Trophoblast cell (in vitro differentiated cells and primary cell): ENCODE data around the gene GALR1.
A peak's percentile ranks its signal among the peaks of the same experiment; 100 is the strongest.

Experiments used
- DNase-seq, 2 donors: peaks; one replicate each; pipeline ENCODE4 v3.0.0-alpha.2; 2016
- H2AFZ ChIP-seq: 2 replicates; pipeline ENCODE4 v1.6.1; 2013; ENCODE audit warnings: low read length, moderate library complexity, mild to moderate bottlenecking; ENCODE audit not compliant: insufficient read depth, poor library complexity
- H2AK5ac ChIP-seq: 2 replicates; pipeline ENCODE4 v1.6.1; 2013; ENCODE audit warnings: mild to moderate bottlenecking, low read length
- H2BK120ac ChIP-seq: 2 replicates; pipeline ENCODE4 v1.6.1; 2013; ENCODE audit warnings: low read length, mild to moderate bottlenecking, moderate library complexity; ENCODE audit not compliant: insufficient read depth, poor library complexity
- H2BK12ac ChIP-seq: 2 replicates; pipeline ENCODE4 v1.6.1; 2013; ENCODE audit warnings: mild to moderate bottlenecking, low read length, moderate library complexity
- H2BK5ac ChIP-seq: 2 replicates; pipeline ENCODE4 v1.6.1; 2013; ENCODE audit warnings: low read length, low read depth, moderate library complexity, mild to moderate bottlenecking; ENCODE audit not compliant: poor library complexity
- H3K14ac ChIP-seq: 2 replicates; pipeline ENCODE4 v1.6.1; 2013; ENCODE audit warnings: mild to moderate bottlenecking, low read length
- H3K18ac ChIP-seq: 2 replicates; pipeline ENCODE4 v1.6.1; 2013; ENCODE audit warnings: mild to moderate bottlenecking, low read length
- H3K23ac ChIP-seq: 2 replicates; pipeline ENCODE4 v1.6.1; 2013; ENCODE audit warnings: low read length
- H3K27ac ChIP-seq: 2 replicates; pipeline ENCODE4 v1.5.1; 2013; ENCODE audit warnings: low read depth, mild to moderate bottlenecking, inconsistent platforms, low read length, moderate library complexity
- H3K27me3 ChIP-seq: 2 replicates; pipeline ENCODE4 v1.6.1; 2013; ENCODE audit warnings: inconsistent platforms, mild to moderate bottlenecking, low read length, moderate library complexity; ENCODE audit not compliant: insufficient read depth
- H3K36me3 ChIP-seq, 2 experiments: 1 replicate in 1 of 2; 2 replicates in 1 of 2; pipeline ENCODE4 v1.6.1; 2013; ENCODE audit warnings: low read length in 2 of 2, mild to moderate bottlenecking in 2 of 2, moderate library complexity in 1 of 2; ENCODE audit not compliant: insufficient read depth in 2 of 2, control insufficient read depth in 1 of 2
- H3K4ac ChIP-seq: 2 replicates; pipeline ENCODE4 v1.6.1; 2013; ENCODE audit warnings: low read depth, mild to moderate bottlenecking, low read length, moderate library complexity
- H3K4me1 ChIP-seq, 2 experiments: 1 replicate in 1 of 2; 2 replicates in 1 of 2; pipeline ENCODE4 v1.6.1; 2013; ENCODE audit warnings: low read length in 2 of 2, mild to moderate bottlenecking in 2 of 2, moderate library complexity in 1 of 2; ENCODE audit not compliant: insufficient read depth in 2 of 2, control insufficient read depth in 1 of 2
- H3K4me2 ChIP-seq: 2 replicates; pipeline ENCODE4 v1.6.1; 2013; ENCODE audit warnings: inconsistent platforms, mild to moderate bottlenecking, low read length, moderate library complexity
- H3K4me3 ChIP-seq: 2 replicates; pipeline ENCODE4 v1.5.1; 2013; ENCODE audit warnings: mild to moderate bottlenecking, low read depth, low read length, inconsistent platforms
- H3K79me1 ChIP-seq: one replicate; pipeline ENCODE4 v1.6.1; 2013; ENCODE audit warnings: low read length
- H3K79me2 ChIP-seq: 2 replicates; pipeline ENCODE4 v1.6.1; 2013; ENCODE audit warnings: low read length, mild to moderate bottlenecking; ENCODE audit not compliant: control insufficient read depth, insufficient read depth, poor library complexity
- H3K9ac ChIP-seq: 2 replicates; pipeline ENCODE4 v1.6.1; 2013; ENCODE audit warnings: mild to moderate bottlenecking, low read length
- H3K9me3 ChIP-seq: 2 replicates; pipeline ENCODE4 v1.6.1; 2013; ENCODE audit warnings: low read depth, mild to moderate bottlenecking, control low read depth, inconsistent platforms, low read length; ENCODE audit not compliant: insufficient read depth
- H4K12ac ChIP-seq: 2 replicates; pipeline ENCODE4 v1.6.1; 2013; ENCODE audit warnings: low read depth, mild to moderate bottlenecking, low read length, moderate library complexity
- H4K8ac ChIP-seq: 2 replicates; pipeline ENCODE4 v1.6.1; 2013; ENCODE audit warnings: low read depth, mild to moderate bottlenecking, low read length, moderate library complexity
- H4K91ac ChIP-seq: one replicate; pipeline ENCODE4 v1.6.1; 2013; ENCODE audit warnings: low read depth, mild to moderate bottlenecking, low read length, moderate library complexity
- WGBS: extraction: QIAGEN DNeasy Blood & Tissue Kit; methylation state at CpG from one replicate; pipeline ENCODE4 v1.1.7; 2013; ENCODE audit warnings: missing lambda C conversion rate; ENCODE audit not compliant: insufficient read length, insufficient coverage; ENCODE audit errors: extremely low coverage; 5-methylcytosine and 5-hydroxymethylcytosine counted together

The GALR1 gene

DNA sequence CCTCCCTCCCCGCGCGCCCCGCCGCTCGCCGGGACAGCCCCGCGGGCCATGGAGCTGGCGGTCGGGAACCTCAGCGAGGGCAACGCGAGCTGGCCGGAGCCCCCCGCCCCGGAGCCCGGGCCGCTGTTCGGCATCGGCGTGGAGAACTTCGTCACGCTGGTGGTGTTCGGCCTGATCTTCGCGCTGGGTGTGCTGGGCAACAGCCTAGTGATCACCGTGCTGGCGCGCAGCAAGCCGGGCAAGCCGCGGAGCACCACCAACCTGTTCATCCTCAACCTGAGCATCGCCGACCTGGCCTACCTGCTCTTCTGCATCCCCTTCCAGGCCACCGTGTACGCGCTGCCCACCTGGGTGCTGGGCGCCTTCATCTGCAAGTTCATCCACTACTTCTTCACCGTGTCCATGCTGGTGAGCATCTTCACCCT is 865 bp downstream of the GALR1 start:
- no peak overlapping the region for H3K27ac ChIP-seq
- H3K79me1 ChIP-seq = no peaks in the 10 kb centered on the region
- no peaks in the 10 kb centered on the region for H3K36me3 ChIP-seq
- H4K12ac ChIP-seq = no peak overlapping the region
- no peak overlapping the region for H3K18ac ChIP-seq
- H2BK120ac ChIP-seq = no peak overlapping the region
- WGBS = no CpG with 5 or more reads among the region's 40 CpGs
- no peak overlapping the region for H3K4ac ChIP-seq
- DNase-seq = no peak
- H3K4me2 ChIP-seq = no peak overlapping the region
- no peak overlapping the region for H2AK5ac ChIP-seq
- no peaks in the 10 kb centered on the region for H3K79me2 ChIP-seq
- peaks cover 36% of the 10 kb centered on the region for H3K27me3 ChIP-seq
- H3K4me3 ChIP-seq = peak overlapping the region; percentile 3
- no peak overlapping the region for H4K8ac ChIP-seq
- H2AFZ ChIP-seq = no peak overlapping the region
- peaks cover 9% of the 10 kb centered on the region for H3K9me3 ChIP-seq
- no peak overlapping the region for H2BK5ac ChIP-seq
- H3K23ac ChIP-seq = no peak overlapping the region
- H3K9ac ChIP-seq = no peak overlapping the region
- peaks cover 13 to 16% of the 10 kb centered on the region in 2 experiments for H3K4me1 ChIP-seq
- H2BK12ac ChIP-seq = no peak overlapping the region
- H4K91ac ChIP-seq = no peak overlapping the region
- no peak overlapping the region for H3K14ac ChIP-seq

DNA sequence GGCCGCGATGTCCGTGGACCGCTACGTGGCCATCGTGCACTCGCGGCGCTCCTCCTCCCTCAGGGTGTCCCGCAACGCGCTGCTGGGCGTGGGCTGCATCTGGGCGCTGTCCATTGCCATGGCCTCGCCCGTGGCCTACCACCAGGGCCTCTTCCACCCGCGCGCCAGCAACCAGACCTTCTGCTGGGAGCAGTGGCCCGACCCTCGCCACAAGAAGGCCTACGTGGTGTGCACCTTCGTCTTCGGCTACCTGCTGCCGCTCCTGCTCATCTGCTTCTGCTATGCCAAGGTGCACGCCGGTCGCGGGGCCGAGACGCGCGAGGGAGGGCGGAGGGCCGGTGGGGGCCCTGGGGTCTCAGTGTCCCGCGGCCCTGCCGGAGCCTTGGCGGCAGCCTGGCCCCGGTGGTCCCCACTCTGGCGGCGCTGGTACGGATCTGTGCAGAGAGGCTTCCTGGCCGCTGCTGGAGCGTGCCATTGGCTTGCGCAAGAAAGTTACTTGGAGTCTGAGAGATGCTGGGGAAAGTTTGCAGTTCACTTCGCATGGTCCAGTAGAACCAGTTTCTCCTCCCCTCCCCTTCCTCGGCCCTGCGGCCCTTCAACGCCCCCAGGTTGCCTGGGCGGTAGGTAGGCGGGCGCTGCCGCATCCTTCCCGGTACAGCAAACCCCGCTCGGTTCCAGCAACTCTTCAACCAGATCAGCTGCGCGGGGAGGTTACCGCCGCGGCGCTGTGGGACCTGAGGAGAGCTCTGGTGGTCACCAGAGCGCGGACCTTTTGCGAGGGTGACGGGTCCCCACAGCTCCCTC is 1.5 kb downstream of the GALR1 start:
- Histone ChIP-seq H3K4me3 (peak overlapping the region; percentile 3), H4K91ac (no peak overlapping the region), H3K18ac (no peak overlapping the region), H2AFZ (no peak overlapping the region), H3K4ac (no peak overlapping the region), H3K36me3 (no peaks in the 10 kb centered on the region), H2AK5ac (no peak overlapping the region), H3K23ac (no peak overlapping the region), H3K79me2 (no peaks in the 10 kb centered on the region), H2BK12ac (no peak overlapping the region), H2BK120ac (no peak overlapping the region), H3K9me3 (peaks cover 9% of the 10 kb centered on the region), H3K4me2 (peak overlapping the region; percentile 25), H3K79me1 (no peaks in the 10 kb centered on the region), H3K4me1 (peaks cover 13 to 16% of the 10 kb centered on the region in 2 experiments), H2BK5ac (no peak overlapping the region), H3K14ac (no peak overlapping the region), H3K27ac (no peak overlapping the region), H4K12ac (no peak overlapping the region), H3K9ac (no peak overlapping the region), H3K27me3 (peaks cover 36% of the 10 kb centered on the region), H4K8ac (no peak overlapping the region)
- DNase-seq = no peak
- WGBS = no CpG with 5 or more reads among the region's 67 CpGs

DNA sequence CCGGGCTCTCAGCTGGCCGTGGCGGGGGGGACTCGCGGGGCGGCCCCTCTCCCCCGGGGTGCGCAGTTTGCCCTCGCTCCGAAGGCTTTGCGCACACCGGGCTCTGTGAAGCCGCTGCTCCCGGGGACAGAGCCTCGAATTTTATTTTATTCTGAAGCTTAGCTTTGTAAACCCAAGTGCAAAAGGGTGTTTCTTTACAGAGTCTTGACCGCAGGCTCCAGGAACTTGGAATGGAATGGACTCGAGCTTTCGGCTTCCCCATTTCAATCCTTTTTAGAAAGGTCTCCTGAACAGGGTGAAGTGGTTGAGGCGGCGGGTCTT is 2.0 kb downstream of the GALR1 start:
- Histone ChIP-seq H2BK5ac (no peak overlapping the region), H2AFZ (no peak overlapping the region), H4K8ac (no peak overlapping the region), H3K27me3 (peaks cover 36% of the 10 kb centered on the region), H3K23ac (no peak overlapping the region), H3K14ac (no peak overlapping the region), H2BK12ac (no peak overlapping the region), H3K4me1 (peaks cover 13 to 16% of the 10 kb centered on the region in 2 experiments), H3K79me2 (no peaks in the 10 kb centered on the region), H3K4ac (no peak overlapping the region), H3K9me3 (peaks cover 9% of the 10 kb centered on the region), H3K27ac (no peak overlapping the region), H3K9ac (no peak overlapping the region), H3K4me3 (no peak overlapping the region), H2BK120ac (no peak overlapping the region), H2AK5ac (no peak overlapping the region), H4K91ac (no peak overlapping the region), H3K18ac (no peak overlapping the region), H3K4me2 (peak overlapping the region; percentile 25), H3K79me1 (no peaks in the 10 kb centered on the region), H4K12ac (no peak overlapping the region), H3K36me3 (no peaks in the 10 kb centered on the region)
- no CpG with 5 or more reads among the region's 20 CpGs for WGBS
- no peak for DNase-seq

DNA sequence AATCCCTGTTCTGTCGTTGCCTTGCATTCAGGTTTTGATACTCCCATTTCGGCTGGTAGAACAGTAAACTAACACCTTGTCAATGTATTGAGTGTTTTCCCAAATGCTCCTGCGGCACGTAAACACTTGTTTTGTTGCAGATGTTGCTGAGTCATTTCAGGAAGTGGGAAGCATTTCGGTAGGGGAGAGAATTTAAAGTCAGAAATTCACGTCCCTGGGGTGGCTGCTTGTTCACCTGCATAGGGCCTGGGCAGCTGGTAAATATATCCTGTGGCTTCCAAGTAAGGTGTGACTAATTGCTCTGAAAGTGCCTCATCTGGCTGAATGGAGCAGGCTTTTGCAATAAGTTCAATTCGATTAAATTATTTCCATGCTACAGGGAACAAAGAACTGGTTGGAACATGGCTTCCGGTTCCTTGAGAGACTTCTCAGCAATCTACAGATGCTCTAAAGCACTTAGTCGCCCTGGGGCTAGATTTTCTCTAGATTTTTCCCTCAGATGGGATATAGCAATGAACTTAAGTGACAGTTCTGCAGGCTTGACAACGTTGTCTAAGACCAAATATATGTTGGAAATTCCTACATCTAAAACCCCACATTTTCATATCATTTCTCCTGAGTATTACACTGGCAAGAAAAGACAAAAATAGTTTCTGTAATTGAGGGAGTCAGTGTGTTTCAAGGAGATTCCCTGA is 5.2 kb downstream of the GALR1 start:
- H3K23ac ChIP-seq = no peak overlapping the region
- H3K36me3 ChIP-seq = no peaks in the 10 kb centered on the region
- H2BK5ac ChIP-seq = no peak overlapping the region
- H4K91ac ChIP-seq = no peak overlapping the region
- H3K18ac ChIP-seq = no peak overlapping the region
- no CpG with 5 or more reads among the region's 10 CpGs for WGBS
- no peak overlapping the region for H3K4me3 ChIP-seq
- peaks cover 15% of the 10 kb centered on the region for H3K9me3 ChIP-seq
- no peak for DNase-seq
- H2BK12ac ChIP-seq = no peak overlapping the region
- no peak overlapping the region for H2BK120ac ChIP-seq
- no peak overlapping the region for H3K4me2 ChIP-seq
- no peak overlapping the region for H2AFZ ChIP-seq
- no peak overlapping the region for H4K12ac ChIP-seq
- no peaks in the 10 kb centered on the region for H3K79me1 ChIP-seq
- no peak overlapping the region for H3K4ac ChIP-seq
- no peak overlapping the region for H4K8ac ChIP-seq
- H3K27ac ChIP-seq = no peak overlapping the region
- H3K79me2 ChIP-seq = no peaks in the 10 kb centered on the region
- no peak overlapping the region for H3K9ac ChIP-seq
- H2AK5ac ChIP-seq = no peak overlapping the region
- H3K27me3 ChIP-seq = peaks cover 22% of the 10 kb centered on the region
- H3K14ac ChIP-seq = no peak overlapping the region
- peaks cover 7 to 10% of the 10 kb centered on the region in 2 experiments for H3K4me1 ChIP-seq
